Measurements from ENCODE around the gene DAZL.
A peak's percentile ranks its signal among the peaks of the same experiment; 100 is the strongest.

The DAZL gene

GRCh38 chr3:16595778-16596177, 9.4 kb downstream of the DAZL start:
- DNase-seq (ENCODE audit: low read depth in 3 of 3): no peak

DNA sequence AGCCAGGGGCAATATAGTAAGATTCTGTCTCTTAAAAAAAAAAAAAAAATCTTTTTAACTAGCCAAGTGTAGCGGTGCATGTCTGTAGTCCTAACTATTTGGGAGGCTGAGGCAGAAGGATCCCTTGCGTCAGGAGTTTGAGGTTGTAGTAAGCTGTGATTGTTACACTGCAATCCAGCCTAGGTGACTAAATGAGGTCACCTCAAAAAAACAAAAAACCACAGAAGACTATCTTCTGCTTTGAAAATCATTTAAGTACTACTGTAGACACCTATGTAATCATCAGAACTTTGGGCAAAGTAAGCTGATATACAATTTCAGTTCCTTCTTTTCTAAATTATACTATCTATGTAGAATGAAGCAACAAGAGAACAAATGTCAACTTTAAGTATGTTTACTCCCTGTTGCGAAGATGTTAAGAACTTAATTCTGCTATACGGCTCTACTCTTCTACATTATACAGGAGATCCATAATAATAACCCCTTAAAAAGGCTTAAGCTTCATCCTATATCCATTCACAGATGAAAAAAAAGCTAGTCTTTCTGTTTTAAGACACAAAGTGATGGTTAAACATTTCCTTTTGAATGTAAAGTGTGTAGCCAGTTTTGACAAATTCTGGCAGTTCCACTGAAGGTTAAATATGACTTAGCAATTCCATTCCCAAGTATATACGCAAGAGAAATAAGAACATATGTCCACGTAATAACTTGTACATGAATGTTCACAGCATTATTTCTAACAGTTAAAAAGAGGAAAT, 15.2 kb downstream of the DAZL start:
- DNase-seq (ENCODE audit: low read depth in 3 of 3): no peak

GRCh38 chr3:16589120-16589519, 16.1 kb downstream of the DAZL start:
- no peak for DNase-seq (ENCODE audit: low read depth in 3 of 3)

- no peak for DNase-seq (ENCODE audit: low read depth in 3 of 3)
These were observed 17.6 kb downstream of the DAZL start for GRCh38 chr3:16587681-16588060.

DNA sequence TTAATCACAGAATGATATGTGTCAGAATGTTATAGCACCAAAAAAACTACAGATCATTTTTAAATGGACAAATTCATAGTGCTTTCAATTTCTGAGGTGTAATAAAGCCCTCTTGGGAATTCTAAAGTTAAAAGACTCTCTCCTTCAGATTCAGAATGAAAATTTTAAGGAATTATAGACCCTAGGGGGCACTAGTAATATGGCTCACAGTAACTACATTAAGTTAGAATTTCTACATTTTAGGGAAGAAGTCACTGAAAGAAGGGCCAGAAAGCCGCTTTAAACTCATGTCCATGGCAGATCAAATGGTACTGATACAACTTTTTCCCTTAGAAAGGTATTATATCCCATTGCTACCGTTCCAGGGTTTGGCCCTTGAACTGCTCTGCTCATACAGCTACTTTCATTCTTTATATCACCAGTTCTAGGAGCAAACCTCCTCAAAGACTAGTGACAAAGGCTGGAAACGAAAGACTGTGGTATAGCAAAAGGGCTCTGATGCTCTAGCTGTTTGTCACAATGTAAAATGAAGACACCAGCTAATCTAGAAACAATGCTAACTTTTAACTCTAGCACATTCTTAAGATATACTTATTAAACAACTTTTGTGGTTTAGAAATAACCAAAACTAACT, 18.1 kb downstream of the DAZL start:
- no peak for DNase-seq (ENCODE audit: low read depth in 3 of 3)

DNA sequence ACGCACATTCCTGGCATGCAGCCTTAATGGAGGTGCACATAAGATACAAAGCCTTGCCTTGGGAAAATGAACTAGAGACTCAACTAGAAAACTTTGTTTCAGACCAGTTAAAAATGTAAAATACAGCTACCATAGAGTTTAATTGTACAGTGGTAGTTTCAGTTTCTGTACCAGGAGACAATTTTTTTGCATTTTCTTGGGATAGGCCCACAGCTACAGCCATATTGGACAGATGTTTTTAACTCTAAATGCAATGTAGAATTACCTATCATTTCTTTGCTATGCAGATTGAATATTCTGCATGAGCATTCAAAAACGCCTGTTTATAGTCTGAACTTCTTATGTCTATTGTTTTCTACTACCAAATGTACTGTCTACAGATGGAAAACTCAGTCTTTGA, 20.3 kb downstream of the DAZL start:
- DNase-seq (ENCODE audit: low read depth in 3 of 3): no peak

GRCh38 chr3:16583551-16583950, 21.7 kb downstream of the DAZL start:
- DNase-seq (ENCODE audit: low read depth in 3 of 3): no peak

GRCh38 chr3:16570113-16570512, 35.1 kb downstream of the DAZL start:
- no peak for DNase-seq (ENCODE audit: low read depth in 3 of 3)

GRCh38 chr3:16568532-16568931, 36.7 kb downstream of the DAZL start:
- DNase-seq (ENCODE audit: low read depth in 3 of 3): no peak

- DNase-seq (ENCODE audit: low read depth in 3 of 3): no peak
These were observed 37.1 kb downstream of the DAZL start for GRCh38 chr3:16568115-16568514.

DNA sequence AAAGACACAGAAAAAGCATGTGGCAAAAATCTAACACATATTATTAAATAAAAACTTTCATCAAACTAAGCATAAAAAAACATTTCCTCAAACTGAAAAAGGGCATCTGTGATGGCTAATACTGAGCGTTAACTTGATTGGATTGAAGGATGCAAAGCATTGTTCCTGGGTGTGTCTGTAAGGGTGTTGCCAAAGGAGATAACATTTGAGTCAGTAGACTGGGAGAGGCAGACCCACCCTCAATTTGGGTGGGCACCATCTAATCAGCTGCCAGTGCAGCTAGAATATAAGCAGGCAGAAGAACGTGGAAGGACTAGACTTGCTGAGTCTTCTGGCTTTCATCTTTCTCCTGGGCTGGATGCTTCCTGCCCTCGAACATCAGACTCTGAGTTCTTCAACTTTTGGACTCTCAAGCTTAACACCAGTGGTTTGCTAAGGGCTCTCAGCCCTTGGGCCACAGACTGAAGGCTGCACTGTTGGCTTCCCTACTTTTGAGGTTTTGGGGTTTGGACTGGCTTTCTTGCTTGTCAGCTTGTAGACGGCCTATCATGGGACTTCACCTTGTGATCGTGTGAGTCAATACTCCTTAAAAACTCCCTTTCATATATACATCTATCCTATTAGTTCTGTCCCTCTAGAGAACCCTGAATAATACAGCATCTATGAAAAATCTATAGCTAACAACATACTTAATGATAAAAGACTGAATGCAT, 45.4 kb downstream of the DAZL start:
- no peak for DNase-seq (ENCODE audit: low read depth in 3 of 3)

DNA sequence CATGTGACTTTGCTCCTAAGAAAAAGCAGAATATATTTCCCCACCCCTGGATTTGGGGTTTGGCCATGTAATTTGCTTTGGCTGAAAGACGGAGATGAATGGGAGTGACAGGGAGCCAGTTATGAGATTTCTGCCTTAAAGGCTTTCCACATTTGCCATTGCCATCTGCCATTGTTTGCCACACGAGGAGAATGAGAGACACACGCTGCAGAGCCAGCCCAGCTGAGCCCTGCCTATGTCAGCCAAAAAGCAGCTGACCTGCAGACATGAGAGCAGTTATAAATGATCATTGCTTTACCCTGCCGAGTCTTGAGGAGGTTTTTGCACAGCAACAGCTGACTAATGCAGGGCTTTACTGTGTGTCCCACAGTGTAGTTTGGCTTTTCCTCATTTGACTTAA, 51.1 kb downstream of the DAZL start:
- DNase-seq (ENCODE audit: low read depth in 3 of 3): no peak

- DNase-seq (ENCODE audit: low read depth in 3 of 3): no peak
These were observed 52.5 kb downstream of the DAZL start for GRCh38 chr3:16552757-16553156.

DNA sequence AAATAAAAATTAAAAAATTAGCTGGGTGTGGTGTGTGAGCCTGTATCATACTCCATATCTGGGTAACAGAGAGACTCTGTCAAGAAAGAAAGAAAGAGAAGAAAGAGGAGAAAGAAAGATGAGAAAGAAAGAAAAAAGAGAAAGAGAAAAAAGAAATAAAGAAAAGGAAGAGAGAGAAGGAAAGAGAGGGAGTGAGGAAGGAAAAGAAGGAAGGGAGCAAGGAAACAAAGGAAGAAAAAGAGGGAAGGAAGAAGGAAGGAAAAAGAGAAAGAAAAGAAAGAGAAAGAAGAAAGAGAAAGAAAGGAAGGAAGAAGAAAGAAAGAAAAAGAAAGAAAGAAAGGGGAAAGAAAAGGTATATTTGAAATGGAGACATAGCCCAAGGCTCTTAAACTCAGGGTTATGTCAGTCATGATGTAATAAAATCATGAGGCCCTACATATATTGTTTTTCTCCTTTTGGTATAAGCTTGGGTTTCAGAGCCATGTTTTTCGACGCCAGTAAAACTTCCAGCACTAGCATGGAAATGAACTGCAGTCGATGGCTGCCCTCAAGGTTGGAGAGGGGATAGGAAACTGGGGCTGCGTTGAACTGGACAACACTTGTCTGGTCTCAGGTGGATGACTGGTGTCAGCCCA, 53.8 kb downstream of the DAZL start:
- no peak for DNase-seq (ENCODE audit: low read depth in 3 of 3)

- DNase-seq (ENCODE audit: low read depth in 3 of 3): peak; percentile 46 to 80 (median 58)
These were observed 54.4 kb downstream of the DAZL start for GRCh38 chr3:16550676-16551341.

DNA sequence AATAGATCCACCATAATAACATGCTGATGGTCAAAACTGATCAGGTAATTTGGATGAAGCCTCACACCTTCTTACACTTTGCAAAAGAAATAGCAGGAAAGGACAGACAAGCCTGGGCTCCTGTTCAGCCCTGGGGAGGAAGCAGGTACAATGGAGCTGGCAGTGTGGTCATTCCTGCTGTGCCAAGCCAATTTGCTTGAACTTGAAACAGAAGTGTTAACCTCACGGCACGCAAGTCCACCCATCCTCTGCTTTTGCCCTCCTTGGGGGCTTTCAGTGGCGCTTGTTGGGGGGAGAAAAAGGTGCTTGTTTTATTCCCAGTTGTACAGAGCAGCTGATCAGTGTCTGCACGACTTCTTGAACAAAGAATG, 54.9 kb downstream of the DAZL start:
- DNase-seq (ENCODE audit: low read depth in 3 of 3): no peak

- no peak for DNase-seq (ENCODE audit: low read depth in 3 of 3)
These were observed 56.5 kb downstream of the DAZL start for GRCh38 chr3:16548721-16549120.

DNA sequence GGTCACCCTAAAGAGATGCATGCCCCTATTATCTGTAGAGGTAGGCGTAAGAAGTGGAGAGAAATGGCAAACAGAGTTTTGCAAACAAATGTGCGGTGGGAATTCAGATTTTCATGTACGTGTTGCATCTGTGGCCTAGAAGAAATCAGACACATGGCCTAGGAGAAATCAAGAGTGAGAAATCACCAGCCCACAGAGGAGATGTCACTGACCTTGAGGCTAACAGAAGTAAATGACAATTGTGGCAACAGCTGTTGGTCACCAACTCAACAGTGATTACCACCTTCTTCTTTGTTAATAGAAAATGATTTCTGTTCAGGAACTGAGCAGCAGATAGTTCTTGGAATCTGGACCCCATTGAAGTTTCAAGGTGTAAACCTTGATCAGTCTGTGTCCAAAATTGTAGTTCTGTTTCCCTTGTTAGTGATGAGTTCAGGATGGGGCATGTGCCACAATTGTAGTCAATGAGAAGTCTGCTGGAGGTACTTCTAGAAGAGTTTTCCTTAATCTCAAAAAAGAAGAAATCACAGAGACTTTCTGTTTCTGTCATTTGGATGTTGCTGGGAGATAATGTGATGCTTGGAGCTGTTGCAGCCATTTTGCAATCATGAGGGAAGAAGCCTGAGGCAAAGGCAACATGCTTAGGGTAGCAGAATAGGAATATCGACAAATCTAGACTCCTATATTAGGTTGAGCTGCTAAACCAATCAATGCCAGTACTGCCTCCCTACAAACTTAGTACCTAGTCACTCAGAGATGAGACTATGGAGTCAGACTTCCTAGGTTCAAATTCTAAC, 57.5 kb downstream of the DAZL start:
- no peak for DNase-seq (ENCODE audit: low read depth in 3 of 3)

- no peak for DNase-seq (ENCODE audit: low read depth in 3 of 3)
These were observed 58.8 kb downstream of the DAZL start for GRCh38 chr3:16546186-16547010.

All from stimulated activated CD4-positive, alpha-beta T cell treated with anti-CD3 and anti-CD28 coated beads, TNF-alpha, amount 100 ng/mL, for 24 hours (primary cell).